SKM-1 (cell line): ENCODE data around the gene WAPL.
"Not testable (repeated sequence)": the region's sequence is repeated elsewhere in the genome, so short reads cannot be mapped to it uniquely, and the experiment has no call there.

Experiments
- DNase-seq: peaks from one replicate; lab custom pipeline; 2025; ENCODE audit not compliant: unreplicated experiment; lab: John Stamatoyannopoulos, UW

WAPL gene

GRCh38 chr10:86390337-86391120, 131.1 kb downstream of the WAPL start:
- no peak for DNase-seq

- DNase-seq = no peak
Observed at GRCh38 chr10:86389441-86390193, 132.0 kb downstream of the WAPL start.

DNA sequence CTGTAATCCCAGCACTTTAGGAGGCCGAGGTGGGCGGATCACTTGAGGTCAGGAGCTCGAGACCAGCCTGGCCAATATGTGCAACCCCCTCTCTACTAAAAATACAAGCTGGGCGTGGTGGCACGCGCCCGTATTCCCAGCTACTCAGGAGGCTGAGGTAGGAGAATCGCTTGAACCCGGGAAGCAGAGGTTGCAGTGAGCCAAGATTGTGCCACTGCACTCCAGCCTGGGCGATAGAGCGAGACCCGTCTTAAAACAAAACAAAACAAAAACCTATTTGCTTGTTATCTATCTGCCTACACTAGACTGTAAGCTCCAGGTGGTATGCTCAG, 132.5 kb downstream of the WAPL start:
- DNase-seq = not testable (repeated sequence)

DNA sequence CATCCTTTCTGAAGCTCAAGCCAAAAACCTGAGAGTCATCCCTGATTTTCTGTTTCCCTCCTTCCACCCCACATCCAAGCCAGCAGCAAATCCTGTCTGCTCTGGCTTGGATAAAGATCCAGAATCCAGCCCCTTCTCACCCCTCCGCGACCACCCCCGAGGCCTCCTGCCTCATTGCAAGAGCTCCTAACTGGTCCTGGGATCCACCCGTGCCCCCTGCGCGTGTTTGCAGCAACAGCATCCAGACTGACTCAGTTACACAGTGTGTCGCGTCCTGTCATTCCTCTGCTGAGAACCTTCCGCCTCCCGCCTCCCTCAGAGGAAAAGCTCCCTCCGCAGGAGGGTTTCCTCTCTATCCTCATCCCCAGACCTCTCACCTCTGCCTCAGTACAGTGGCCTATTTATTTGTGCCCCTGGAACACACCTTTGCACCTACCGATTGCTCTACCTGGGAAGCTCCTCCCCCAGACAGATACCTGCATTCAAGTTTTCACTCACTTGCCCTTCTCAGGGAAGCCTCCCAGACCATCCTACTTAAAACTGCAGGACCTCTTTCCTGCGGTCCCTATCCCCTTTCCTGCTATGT, 133.4 kb downstream of the WAPL start:
- no peak for DNase-seq

DNA sequence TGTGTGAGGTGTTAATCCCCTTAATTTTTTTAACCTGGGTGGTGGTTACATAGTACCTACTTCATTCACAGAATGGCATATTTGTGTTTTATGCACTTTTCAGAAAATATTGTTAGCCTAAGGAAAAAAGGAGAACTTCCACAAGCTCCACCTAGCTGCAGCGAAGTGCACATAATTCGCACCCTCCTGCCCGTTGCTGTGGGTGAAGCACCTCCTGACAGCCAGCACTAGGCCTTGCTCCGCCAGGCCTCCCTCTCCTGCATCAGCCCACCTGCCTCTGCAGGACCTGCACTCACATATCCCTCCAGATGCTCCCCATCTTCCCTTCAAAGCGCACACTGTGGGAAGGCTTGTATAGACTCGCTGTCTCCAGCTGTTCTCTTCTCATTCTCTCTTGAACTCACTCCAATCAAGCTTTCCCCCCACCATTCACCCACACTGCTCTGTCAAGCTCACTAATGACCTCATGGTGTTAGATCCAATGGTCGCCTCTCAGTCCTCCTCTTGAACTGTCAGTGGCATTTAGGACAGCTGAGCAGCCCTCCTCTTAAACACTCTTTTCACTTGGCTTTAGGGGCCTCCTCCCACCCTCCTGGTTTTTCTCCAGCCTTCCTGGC, 134.3 kb downstream of the WAPL start:
- DNase-seq = no peak

- no peak for DNase-seq
Observed at GRCh38 chr10:86385806-86386205, 135.8 kb downstream of the WAPL start.
